Stimulated activated CD8-positive, alpha-beta memory T cell treated with anti-CD3 and anti-CD28 coated beads, Interleukin-15, amount 100 ng/mL, for 4 hours (primary cell): ENCODE results near the gene COIL.
"Not testable (repeated sequence)": the region's sequence is repeated elsewhere in the genome, so short reads cannot be mapped to it uniquely, and the experiment has no call there.

Experiments used
- DNase-seq, 2 donors: peaks; one replicate each; pipeline ENCODE4 v3.0.0-alpha.2; 2020; ENCODE audit warnings: low read depth in 2 of 2

COIL gene

GRCh38 chr17:56978441-56979090 lies 17.7 kb upstream of the COIL start:
- DNase-seq = no peak

- peak; percentile 59 to 60 for DNase-seq
These were observed 17.0 kb upstream of the COIL start, which contains the start of gene SCPEP1 for GRCh38 chr17:56977673-56978395. Gene SCPEP1, plus strand, starts transcription at chr17:56978131. Its CDS starts 29 bp downstream, at chr17:56978160.

DNA sequence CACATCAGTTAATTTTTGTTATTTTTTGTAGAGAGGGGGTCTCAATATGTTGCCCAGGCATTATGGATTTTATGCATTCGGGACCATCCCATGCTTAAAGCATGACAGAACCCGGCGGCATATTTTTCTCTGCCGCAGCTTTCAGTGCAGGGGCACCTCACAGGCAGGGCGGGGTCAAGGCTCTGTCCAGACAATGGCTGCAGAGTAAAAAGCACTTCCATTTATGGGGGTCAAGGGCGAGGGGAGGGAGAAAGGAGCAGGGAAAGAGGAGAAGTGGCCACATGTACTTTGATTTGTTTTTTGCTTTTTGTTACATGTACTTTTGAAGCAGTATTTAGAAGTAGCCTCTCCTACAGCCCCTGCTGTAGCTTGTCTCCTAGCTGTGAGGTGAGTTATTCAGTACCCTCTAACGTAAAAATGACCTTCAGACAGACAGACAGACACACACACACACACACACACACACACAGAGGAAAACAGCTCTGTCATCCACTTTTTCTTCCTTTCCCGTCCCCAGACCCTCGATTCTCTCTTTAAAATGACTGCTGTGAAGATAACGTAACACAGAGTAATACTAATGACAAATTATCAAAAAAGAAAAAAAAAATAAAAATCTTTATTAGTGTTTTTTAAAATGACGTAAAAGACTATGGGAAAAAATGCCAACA lies 16.2 kb upstream of the COIL start:
- DNase-seq = no peak

DNA sequence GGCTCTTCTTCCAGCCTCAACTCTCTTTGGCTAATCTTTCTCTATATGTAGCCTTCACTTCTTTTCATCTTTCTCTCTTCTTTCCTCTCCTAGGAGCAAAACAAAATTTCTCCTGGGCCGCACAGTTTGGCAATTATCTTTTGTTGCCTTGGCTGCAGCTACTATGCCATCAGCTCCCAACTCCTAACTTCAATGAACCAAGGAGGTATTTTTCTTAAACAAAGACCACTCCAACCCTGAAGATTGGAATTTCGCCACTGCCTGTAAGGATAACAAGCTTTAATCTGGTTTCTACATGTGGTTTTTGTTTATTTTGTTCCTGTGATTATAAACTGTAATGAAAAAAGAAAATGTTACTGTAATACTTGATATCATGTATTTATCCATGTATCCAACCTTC lies 14.8 kb upstream of the COIL start:
- DNase-seq = no peak

DNA sequence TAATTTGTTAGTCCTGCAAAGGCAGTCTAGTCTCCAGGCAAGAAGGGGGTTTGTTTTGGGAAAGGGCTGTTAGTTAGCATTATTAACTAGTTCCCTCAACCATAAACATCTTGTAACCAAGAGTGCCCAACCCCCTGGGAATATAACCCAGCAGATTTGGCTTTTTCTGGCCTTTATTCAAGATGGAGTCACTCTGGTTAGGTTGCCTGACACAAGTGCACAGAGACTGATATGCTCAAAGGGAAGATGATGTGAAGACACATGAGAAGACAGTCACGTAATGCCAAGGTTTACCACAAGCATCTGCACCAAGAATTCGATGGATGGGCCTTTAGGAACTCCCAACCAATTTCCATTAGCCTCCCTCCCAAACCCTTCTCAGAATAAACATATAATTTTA lies 13.2 kb upstream of the COIL start:
- DNase-seq = no peak

GRCh38 chr17:56973520-56973919 lies 12.7 kb upstream of the COIL start:
- no peak for DNase-seq

DNA sequence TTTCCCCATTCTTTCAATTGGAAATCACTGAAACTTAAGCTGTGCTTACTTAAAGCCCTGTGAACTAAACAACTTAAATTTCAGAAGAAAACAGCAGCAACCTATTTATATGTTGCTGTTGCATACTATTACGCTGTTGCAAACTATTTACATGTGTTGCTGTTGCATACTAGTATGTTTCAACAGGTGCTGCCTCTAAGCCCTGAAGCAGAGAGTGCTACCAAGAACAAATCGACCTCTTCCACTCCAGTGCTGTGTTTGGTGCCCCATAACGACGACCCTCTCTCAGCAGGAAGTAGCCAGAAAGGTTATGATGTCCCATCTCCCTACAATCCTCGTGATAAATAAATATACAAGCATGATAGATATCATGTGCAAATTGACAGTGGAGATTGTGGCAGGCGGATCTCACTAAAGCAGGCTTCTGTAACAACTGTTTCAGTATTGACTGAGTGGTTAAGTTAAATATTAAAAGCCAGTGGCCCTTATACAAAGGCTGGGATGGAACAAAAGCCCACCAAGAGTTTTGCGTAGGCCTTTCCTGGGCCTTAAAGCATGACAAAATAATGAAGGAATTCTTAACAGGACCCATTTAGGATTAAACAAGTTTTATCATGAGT lies 11.4 kb upstream of the COIL start:
- no peak for DNase-seq

DNA sequence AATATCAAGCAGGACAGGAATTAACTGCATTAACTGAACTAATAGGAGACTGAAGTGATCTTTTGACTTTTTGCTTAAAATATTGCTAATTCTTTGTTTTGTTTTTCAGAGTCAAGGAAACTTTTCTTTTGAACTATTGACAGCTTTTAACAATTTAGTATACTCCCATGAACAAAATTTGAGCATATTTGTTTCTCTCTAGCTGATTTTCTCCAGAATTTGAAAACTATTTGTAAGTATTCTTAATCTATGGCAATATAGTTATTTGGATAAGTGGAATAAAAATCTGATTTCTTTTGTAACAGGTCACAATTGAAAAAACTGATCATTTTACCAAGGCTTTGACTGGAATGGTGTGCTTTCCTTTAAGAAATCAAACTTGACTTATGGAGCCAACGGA lies 10.1 kb upstream of the COIL start:
- DNase-seq = no peak

- no peak for DNase-seq
These were observed 5.5 kb upstream of the COIL start for GRCh38 chr17:56966338-56966737.

GRCh38 chr17:56965681-56966080 lies 4.8 kb upstream of the COIL start:
- not testable (repeated sequence) for DNase-seq

- not testable (repeated sequence) for DNase-seq
These were observed 4.4 kb upstream of the COIL start for GRCh38 chr17:56965241-56965640.

- no peak for DNase-seq
These were observed 3.9 kb downstream of the COIL start for GRCh38 chr17:56956992-56957391.

DNA sequence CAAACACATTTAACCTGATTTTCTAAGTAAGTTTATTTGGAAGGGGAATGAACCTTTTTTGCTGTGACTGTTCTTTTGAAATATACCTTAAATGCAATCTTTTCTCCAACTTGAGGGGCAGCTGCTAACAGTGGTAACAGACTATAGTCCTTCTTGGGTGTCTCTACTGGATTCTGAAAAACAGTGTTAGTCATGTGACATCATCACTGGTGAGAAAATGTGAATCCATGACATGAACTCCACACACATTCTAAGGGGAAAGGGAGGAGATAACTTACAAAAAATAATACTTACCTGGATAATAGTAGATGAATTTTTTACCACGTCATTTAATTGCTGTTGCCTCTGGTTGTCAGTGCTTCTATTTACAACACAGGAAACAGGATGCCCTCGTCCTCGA lies 11.3 kb downstream of the COIL start:
- no peak for DNase-seq

GRCh38 chr17:56948491-56948890 lies 12.4 kb downstream of the COIL start:
- DNase-seq = no peak

GRCh38 chr17:56947741-56948140 lies 13.1 kb downstream of the COIL start:
- DNase-seq = no peak

GRCh38 chr17:56945938-56946505 lies 14.8 kb downstream of the COIL start:
- no peak for DNase-seq

DNA sequence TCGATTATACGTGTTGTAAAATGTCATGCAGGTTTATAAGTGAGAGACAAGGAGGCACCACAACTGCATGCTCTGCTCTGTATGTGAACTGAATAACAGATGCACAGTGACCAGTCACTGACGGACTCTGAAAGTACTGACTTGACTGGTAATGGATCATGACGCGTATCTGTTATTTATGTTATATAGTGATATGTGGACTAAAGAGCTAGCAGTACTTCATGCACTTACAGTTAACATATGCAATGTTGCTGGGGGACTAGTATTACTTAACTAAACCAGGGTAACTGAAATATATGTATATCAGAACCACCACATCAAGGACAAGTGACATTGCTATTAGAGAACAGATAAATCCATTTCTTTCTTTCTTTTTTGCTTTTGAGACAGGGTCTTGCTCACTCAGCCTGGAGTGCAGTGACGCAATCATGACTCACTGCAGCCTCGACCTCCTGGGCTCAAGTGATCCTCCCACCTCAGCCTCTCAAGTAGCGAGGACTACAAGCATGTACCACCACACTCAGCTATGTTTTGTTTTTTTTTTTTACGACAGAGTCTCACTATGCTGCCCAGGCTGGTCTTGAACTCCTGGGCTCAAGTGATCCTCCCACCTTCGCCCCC lies 17.2 kb downstream of the COIL start:
- no peak for DNase-seq

DNA sequence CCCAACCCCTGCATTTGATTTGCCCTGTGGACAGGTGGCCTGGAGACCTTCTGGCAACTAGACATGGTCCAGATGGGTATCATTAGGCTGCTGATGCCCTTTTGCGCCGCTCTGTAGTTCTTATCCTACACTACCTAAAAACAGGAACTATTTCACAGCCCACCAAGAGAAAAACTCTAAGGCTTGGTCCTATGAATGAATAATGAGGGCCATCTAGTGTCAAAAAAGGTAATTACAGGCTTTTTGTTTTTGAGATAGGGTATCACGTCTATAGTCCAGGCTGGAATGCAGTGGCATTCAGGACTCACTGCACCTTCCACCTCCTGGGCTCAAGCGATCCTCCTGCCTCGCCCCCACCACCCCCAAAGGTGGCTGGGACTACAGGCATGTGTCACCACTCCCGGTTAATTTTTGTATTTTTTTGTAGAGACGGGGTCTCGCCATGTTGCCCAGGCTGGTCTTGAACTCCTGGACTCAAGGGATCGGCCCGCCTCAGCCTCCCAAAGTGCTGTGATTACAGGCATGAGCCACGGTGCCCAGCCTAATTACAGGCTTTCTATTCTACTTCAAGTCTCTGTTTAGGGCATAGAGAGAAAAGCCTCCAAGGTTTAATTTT lies 20.9 kb downstream of the COIL start:
- DNase-seq = no peak

- DNase-seq = not testable (repeated sequence)
These were observed 22.6 kb downstream of the COIL start for GRCh38 chr17:56938206-56938605.

DNA sequence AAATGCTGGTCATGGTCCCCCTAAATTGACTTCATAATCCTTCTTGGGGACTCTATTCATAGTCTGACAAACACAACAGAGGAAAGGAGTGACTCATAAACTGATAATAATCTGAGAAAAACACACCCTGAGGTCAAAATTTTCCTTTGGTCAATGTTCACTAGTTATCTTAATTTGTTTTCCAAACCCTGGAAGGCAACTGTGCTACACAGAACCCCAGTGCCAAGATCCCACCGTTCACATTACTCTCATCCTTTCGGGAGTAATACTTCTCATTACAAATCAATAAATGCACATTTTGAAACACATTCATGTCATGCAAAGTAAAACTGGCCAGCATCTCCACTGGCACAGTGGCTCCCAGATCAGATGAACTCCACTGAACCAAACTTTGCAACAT lies 23.2 kb downstream of the COIL start:
- DNase-seq = no peak

DNA sequence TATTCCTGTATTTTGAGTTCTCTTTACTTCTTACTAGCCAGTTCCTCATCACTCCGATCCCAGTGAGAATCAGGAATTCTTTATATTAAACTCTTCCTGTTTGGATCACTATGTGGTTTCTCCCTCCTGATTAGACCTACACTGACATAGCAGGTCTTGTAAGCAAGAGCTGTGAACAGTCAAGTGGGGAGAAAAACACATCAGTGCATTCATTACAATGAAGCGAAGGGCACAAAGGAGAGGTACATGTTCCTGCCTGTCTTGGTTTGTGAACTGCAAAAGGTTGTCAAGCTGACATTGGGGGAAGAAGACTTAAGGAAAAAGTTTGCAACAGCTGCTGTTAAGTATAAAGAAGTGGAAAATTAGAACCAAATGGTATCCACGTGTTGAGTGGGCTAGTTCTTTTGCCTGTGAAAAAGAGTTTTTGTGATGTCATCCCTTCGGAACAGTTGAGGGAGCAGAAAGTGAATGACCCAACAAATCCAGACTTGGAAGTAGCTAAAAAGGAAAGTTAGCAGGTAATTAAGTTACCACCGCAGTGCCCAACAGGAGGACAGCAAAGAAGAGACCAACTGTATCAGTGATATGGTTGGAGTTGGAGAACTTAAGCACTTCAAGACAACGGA lies 24.0 kb downstream of the COIL start:
- no peak for DNase-seq
